HG02571 (cell line): ENCODE data around the gene CYB561A3.

Experiments
- ATAC-seq: cut with Tn5 transposase; IDR thresholded peaks from one replicate; pipeline ENCODE4 v1.9.1; 2021; ENCODE audit warnings: mild to moderate bottlenecking, moderate library complexity; ENCODE audit not compliant: unreplicated experiment

Gene CYB561A3

GRCh38 chr11:61369372-61370348 is 8.0 kb upstream of the CYB561A3 start:
- ATAC-seq = peak; percentile 45

GRCh38 chr11:61368646-61369045 is 7.0 kb upstream of the CYB561A3 start:
- no peak for ATAC-seq

GRCh38 chr11:61367406-61367805 is 5.7 kb upstream of the CYB561A3 start:
- no peak for ATAC-seq

- no peak for ATAC-seq
These were observed 2.5 kb upstream of the CYB561A3 start for GRCh38 chr11:61364012-61364675.

- ATAC-seq = no peak
These were observed 827 bp upstream of the CYB561A3 start for GRCh38 chr11:61362542-61362875.

- ATAC-seq = no peak
These were observed 393 bp downstream of the CYB561A3 start for GRCh38 chr11:61361237-61361740.

- ATAC-seq = no peak
These were observed 2.2 kb downstream of the CYB561A3 start for GRCh38 chr11:61359516-61359915.

- no peak for ATAC-seq
These were observed 3.1 kb downstream of the CYB561A3 start for GRCh38 chr11:61358566-61358965.

- no peak for ATAC-seq
These were observed 3.8 kb downstream of the CYB561A3 start for GRCh38 chr11:61357894-61358239.

- peak; percentile 34 for ATAC-seq
These were observed 4.3 kb downstream of the CYB561A3 start for GRCh38 chr11:61357233-61357893.

- no peak for ATAC-seq
These were observed 5.0 kb downstream of the CYB561A3 start for GRCh38 chr11:61356706-61357105.

GRCh38 chr11:61354208-61354607 is 7.5 kb downstream of the CYB561A3 start:
- no peak for ATAC-seq

GRCh38 chr11:61353131-61354067 is 8.3 kb downstream of the CYB561A3 start:
- ATAC-seq = no peak

- ATAC-seq = no peak
These were observed 9.6 kb downstream of the CYB561A3 start for GRCh38 chr11:61352038-61352437.

GRCh38 chr11:61350803-61351202 is 10.9 kb downstream of the CYB561A3 start:
- ATAC-seq = no peak

GRCh38 chr11:61350336-61350735 is 11.3 kb downstream of the CYB561A3 start:
- ATAC-seq = no peak

GRCh38 chr11:61349916-61350315 is 11.8 kb downstream of the CYB561A3 start:
- ATAC-seq = no peak

GRCh38 chr11:61349189-61349751 is 12.4 kb downstream of the CYB561A3 start:
- ATAC-seq = no peak

GRCh38 chr11:61347916-61348461 is 13.7 kb downstream of the CYB561A3 start:
- ATAC-seq = no peak
